Lung microvascular endothelial cell (primary cell): ENCODE results near the gene ZFR2. TPM values are rescaled to one million over a fixed set of nuclear protein-coding genes. Genes with fewer than 3 reads are reported as not detected.
"Not testable (repeated sequence)": the region's sequence is repeated elsewhere in the genome, so short reads cannot be mapped to it uniquely, and the experiment has no call there.

Source experiments
- DNase-seq, 2 donors: peaks; one replicate each; pipeline versions ENCODE4 v3.0.0 to v3.0.0-alpha.2; 2010; ENCODE audit warnings: low read depth in 2 of 2
- total RNA-seq: library from RNA; depleted of rRNA; stranded (reverse); fragments of >200 nt; gene quantifications from 2 replicates; pipeline ENCODE4 v1.2.1, GENCODE V29; 2014

ZFR2 gene
- total RNA-seq, 1 donor from 2014 or later: not detected

DNA sequence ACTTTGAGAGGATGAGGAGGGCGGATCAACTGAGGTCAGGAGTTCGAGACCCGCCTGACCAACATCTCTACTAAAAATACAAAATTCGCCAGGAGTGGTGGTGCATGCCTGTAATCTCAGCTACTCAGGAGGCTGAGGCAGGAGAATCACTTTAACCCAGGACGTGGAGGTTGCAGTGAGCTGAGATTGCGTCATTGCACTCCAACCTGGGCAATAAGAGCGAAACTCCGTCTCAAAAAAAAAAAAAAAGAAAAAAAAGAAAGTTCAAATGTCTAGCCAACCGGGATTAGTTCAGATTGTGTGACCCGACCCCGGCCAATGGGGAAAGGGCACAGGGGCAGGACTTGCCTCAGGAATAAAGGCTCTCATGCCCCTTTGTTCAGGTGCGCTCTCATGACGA is 5.9 kb upstream of the ZFR2 start:
- not testable (repeated sequence) for DNase-seq

DNA sequence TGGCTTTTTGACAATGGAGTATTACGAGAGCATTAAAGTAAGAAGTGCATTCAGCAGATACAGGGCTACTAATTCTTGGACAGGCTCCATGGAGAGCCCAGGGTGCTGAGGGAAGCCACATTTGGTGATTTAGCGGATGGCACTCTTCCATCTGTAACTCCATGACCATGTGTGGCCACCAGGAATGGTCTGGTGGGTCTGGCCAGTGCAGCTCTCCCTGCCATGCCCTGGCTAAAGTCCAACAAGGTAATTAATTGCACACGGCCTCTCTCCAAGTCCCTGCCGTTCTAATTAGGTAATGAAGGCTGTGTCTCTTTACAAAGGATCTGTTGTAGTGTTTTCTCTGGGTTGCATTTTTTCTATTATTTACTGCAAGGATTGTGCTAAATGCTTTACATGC is 4.3 kb upstream of the ZFR2 start:
- DNase-seq: no peak

DNA sequence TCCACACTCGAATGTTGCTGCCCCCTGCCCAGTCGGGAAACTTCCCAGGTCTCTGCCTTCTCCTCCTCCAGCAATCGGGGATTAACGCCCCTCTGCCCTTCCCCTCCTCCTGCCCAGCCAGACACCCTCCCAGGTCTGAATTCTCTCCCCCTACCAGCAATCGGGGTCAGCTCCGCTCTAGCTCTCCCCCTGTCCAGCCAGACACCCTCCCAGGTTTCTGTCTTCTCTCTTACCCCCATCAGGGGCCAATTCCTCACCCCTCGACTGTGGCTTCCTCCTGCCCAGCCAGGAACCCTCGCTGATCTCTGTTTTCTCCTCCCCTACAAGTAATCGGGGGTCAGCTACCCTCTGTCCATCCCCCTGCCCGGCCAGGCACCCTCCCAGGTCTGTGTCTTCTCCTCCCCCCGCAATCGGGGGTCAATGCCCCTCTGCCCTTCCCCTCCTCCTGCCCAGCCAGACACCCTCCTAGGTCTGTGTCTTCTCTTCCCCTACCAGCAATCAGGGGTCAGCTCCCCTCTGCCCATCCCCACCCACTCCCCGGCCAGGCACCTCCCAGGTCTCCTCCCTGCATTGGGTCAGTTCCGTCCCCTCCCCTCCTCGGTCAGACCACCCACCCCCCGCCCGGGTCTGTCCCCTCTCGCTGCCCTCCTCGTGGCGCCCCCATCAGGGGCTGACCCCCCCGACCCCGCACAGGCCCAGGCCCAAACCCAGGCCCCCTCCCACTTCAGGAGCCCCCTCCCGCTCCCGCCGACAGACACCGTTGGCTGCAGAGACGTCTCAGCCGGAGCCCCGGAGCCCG is 668 bp downstream of the ZFR2 start:
- DNase-seq: no peak

DNA sequence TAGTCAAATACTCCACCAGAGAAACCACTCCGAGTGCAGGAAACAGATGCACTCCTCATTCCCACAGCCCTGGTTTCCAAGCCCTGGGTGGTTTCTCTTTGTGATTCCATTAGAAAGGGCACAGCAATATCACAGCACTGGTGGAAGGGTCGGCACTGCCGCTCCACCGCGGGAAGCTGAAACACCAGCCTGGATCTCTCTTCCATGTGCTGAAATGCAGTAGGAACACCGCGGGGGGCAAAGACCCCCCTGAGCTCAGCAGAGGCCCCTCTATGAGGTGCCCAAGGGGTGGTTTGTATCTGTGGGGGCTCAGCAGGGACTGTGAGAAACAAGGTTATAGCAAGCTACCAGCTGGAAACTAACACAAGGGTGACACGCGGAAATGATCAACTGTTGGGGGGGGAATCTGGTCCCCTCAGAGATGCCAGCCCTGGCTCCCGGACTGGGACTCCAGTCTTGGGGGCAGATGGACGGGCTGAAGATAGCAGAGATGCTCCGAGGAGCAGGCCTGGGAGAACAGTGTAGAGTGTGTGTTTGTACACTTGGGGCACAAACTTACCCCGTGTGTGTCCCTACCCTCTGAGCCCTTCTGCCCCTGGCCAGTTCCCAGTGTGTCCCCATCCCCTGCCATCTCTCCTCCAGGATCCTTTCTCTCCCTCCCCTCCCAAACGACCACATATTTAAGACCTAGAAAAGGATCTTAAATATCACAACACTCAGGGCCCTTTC is 1.8 kb downstream of the ZFR2 start:
- DNase-seq: peak in 1 of 2 donors; percentile 70

DNA sequence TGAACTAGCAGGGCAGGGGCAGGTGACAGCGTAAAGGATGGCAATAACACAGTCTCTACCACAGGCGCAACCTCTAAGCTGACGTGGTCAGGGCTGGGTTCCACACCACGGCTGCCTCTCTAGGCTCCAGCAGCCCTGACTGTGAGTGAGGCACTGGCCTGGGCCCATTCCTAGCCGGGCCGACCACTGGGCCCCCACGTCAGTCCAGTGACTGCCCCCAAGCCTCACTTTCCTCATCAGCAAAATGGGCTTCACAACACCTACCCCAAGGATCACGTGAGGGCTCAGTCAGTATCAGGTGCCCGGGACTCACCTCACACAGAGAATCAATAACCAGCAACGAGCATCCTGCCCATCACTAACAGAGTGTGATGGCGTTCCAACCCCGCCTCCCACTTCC is 5.2 kb downstream of the ZFR2 start:
- DNase-seq: no peak

DNA sequence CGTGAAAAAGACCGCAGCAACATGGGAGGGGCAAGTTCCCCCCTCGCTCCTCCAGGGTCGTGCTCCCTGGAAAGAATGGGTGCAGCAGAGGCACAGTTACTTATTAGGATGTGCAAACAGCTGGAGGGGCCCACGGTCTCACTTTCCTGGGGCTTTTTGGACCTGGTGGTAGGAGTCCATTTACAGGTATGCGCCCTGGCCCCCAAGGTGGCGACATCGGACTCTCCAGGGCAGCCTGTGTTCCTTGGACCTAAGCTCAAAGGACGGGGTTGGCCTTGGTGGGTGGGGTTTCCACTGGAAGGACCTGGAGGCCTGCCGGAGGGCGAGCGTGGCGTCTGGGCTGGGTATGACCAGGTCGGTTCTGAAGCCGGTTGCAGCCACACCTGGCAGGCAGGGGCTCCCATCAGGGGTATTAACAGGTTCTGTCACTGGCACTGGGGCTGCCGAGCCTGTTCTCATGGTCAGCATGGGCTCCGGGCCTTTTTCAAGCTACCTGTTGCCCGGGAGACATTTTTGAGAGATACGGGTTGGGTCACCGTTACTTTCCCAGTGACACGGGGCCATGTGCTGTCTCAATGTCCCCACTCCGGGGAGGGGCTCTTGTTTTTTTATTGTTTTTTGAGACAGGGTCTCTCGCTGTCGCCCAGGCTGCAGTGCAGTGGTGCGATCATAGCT is 5.9 kb downstream of the ZFR2 start:
- DNase-seq: no peak

DNA sequence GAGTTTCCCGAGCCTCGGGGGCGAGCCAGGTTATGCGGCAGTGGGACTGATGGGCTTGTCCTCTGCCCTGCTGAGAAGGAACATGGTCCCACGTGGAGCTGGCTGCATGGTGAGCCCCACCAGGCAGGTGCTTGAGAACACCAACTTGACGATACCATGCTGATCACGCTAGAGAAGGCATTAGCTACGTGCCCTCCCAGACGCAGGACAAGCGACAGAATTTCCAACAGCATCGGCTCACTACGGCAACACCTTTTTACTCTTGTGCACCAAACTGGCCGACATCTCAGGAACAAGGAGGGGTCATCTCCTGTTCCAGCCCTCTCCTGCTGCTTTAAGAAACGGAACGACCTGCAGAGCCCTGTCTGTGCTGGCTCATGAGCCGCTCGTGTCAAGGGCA is 8.3 kb downstream of the ZFR2 start:
- no peak for DNase-seq

DNA sequence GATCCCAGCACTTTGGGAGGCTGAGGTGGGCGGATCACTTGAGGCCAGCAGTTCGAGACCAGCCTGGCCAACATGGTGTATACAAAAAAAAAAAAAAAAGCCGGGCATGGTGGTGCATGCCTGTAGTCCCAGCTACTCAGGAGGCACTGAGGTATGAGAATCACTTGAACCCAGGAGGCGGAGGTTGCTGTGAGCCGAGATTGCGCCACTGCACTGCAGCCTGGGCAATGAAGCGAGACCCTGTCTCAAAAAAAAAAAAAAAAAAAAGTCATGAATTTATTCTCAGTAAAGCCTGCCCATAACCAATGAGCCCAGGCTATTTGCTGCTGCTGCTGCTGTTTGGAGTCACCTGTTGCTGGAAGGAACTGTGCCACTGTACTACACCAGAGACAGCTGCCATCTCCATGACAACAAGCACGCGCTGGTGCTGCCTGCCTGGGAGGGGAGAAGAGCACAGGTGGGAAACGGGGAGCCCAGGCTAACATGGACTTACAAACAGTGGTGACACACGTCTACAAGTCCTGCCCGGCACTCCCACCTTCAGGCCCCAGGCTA is 11.3 kb downstream of the ZFR2 start:
- no peak for DNase-seq

DNA sequence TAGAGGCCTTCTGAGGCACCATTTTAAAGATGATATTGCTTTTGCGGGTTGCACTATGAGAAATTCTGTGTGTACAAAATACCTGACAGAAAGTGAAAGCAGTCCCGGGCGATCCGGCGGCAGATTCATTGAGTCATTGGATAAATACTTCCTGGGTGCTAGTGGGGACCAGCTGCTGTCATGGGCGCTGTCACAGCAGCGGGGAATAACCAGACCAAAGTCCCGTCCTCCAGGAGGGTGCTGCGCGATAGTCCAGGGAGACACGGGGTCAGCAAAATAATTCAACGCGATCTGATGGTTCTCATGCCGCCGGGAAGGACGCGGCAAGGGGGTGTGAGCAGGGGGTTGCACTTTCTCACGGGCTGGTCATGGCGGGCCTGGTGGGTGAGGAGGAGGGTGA is 13.5 kb downstream of the ZFR2 start:
- DNase-seq: no peak

DNA sequence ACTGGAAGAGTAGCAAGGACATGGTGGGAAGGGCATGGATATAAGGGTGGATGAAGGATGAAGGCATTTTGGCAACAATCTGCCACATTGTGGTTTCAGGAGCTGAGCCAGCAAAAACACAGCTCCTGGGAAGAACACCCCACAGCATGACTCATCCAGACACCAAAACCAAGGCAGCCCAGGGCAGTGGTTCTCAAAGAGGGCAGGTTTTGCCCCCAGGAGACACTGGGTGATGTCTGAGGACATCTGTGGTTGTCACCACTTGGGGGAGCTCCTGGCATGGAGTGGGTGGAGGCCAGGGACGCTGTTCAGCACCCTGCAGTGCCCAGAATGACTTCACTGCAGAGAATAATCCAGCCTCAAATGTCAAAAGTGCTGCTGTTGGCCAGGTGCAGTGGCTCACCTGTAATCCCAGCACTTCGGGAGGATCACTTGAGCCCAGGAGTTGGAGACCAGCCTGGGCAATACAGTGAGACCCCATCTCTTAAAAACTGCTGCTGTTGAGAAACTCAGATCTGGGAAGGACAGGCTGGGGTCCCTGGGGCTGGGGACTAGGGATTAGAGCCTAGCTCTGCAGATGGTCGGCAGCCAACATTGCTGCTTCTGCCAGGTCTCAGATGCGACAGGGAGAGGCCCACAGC is 16.1 kb downstream of the ZFR2 start:
- DNase-seq: peak; percentile 55 to 57

DNA sequence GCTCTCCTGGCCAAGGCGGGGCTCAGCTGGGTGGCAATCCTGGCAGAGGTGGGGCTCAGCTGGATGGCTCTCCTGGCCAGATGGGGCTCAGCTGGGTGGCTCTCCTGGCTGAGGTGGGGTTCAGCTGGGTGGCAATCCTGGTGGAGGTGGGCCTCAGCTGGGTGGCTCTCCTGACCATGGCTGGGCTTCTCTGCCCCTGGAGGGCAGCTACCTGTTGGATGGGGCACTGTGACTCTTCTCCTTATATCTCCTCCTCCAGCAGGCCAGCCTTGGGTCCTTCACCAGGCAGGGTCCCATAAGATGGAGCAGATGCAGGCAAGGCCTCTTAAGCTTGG is 16.7 kb downstream of the ZFR2 start:
- no peak for DNase-seq

DNA sequence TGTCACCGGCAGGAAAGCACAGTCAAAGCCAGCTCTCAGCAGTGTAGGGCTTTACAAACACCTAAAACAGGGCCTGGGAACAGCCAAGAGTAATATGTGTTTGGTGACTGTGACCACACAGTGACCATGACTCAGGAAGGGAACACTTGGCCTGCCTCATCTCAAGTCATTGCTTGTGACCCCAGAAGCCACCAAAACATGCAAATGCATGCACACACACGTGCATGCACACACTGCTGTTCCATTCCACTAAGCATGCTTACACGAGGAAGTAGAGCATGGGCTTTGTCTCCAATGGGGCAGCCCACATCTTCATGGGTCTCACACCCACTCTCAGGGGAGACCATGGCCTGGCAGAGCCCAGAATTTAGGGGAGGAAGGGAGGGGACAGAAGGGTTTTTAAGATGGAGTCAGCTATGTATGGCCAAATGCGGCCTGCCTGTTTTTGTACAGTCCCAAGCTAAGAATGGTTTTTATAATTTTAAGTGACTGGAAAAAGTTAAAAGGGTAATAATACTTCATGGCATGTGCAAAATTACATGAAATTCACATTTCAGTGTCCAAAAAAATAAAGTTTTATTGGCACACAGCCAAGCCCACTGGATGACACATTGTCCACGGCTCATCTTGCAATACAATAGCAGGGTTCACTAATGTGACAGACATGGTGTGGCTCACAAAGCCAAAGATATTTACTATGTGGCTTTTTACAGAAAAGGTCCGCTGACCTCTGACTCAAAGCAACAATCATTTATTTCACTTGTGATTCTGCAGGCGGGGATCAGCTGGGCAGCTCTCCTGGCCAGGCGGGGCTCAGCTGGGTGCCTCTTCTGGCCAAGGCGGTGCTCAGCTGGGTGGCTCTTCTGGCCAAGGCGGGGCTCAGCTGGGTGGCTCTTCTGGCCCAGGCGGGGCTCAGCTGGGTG is 17.3 kb downstream of the ZFR2 start:
- no peak for DNase-seq

DNA sequence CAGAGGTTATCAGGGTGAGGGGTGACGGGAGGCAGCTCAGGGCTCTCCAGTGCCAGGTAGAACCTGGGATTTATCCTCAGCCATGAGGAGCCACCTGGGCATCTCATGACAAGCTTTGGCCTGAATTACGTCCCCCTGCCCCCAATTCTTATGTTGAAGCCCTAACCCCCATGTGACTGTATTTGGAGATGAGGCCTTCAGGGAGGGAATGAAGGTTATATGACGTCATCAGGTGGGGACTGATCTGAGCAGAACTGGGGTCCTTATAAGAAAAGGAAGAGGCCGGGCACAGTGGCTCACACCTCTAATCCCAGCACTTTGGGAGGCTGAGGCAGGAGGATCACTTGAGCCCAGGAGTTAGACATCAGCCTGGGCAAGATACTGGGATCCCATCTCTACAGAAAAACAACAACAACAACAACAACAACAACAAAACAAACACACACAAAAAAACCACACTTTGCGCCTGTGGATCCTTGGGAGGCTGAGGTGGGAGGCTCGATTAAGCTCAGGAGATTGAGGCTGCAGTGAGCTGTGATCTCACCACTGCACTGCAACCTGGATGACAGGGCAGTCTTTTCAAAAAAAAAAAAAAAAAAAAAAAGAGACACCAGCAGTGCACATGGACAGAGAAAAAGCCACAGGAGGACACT is 18.4 kb downstream of the ZFR2 start:
- DNase-seq: no peak

DNA sequence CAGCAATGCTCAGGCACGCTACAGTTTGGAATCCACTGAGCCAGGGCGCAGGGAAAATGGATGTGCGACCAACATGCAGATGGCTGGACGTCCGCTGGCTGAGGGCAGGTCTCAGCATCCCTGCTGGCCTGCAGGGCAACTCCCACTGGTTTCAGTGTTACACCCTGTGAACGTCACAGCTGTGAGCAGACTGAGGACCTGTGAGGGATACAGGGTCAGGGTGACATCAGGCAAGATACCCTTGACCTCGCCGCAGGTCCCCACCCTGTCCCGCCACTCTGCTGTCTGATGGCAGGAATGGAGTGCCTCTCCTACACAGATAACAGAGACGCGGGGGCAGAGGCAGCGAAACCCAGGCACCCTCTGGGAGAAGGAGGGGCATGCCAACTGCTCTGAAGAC is 19.1 kb downstream of the ZFR2 start:
- no peak for DNase-seq

DNA sequence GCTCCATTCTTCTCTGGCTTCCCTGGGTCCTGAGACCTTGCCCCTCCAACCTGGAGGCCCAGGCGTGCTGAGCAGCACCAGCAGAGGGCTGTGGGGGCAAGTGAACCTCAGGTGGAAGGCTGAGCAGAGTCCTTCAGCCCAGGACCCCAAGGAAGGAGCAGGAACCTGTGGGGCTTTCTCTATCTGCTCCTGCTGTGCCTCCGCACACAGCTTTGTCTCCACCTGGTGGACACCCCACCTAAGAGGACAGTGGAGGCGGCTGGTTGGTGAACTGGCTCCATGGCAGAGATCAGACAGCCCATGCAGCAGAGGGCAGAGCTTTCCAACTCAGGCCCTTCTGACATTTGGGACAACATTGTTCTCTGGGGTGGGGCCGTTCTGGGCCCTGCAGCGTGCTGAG is 19.7 kb downstream of the ZFR2 start:
- DNase-seq: peak; percentile 39 to 67

DNA sequence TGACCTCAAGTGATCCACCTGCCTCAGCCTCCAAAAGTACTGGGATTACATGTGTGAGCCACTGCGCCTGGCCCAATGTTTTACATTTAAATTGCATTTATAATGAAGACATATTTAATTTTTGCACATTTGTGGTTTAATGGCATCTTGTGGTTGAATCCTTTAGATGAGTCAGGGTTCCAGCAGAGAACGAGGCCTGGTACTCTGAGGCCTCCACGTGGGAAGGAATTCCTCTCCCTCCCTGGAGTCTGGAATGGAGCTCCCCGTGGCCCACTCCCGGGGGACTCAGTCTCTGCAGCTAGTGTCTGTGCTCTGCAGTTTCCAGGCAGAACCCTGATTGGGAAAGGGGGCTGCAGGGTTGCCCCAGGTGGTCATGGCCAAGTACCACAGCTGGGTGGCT is 24.2 kb downstream of the ZFR2 start:
- DNase-seq: no peak

DNA sequence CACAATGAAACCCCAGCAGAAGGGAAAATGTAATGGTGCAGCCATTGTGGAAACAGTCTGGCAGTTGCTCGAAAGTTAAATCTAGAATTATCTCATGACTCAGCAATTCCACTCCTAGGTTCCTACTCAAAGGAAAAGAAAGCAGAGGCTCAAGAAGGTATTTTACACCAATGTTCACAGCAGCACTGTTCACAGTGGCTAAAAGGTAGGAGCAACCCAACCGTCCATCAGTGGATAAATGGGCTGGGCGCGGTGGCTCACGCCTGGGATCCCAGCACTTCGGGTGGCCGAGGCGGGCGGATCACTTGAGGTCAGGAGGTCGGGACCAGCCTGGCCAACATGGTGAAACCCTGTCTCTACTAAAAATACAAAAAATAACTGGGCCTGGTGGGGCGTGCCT is 25.9 kb downstream of the ZFR2 start:
- DNase-seq: no peak

DNA sequence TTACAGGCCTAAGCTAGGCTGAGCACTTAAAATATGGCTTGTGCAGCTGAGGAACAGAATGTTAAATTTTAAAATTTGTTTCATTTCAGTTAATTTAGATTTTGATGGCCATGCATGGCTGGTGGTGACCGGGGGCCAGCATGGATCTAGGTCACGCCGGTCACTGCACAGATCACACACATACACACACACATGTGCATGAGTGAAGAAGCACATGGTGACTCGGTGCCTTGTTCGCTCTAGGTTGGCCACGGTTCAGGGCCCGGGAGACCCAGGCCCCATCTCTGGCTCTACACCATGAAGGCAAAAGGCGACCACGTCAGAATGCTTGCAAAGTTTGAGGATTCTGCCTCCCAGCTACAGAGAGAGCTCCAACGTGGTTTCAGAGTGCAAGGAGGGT is 28.0 kb downstream of the ZFR2 start:
- no peak for DNase-seq

DNA sequence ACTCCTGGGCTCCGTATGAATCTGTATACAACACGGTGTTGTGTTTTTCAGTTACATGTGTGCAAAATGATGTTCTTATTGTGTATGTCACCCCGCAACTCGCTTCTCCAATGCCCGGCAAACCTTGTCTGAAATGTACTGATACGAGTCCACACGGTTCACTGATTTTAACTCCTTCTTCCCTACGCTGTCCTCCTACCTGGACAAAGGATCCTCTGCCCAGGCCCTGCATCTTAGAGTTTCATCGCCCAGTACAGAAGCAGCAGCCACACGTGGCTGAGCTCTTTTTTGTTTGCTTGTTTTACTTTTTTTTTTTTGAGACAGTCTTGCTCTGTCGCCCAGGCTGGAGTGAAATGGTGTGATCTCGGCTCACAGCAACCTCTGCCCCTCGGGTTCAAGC is 28.9 kb downstream of the ZFR2 start:
- DNase-seq: no peak

DNA sequence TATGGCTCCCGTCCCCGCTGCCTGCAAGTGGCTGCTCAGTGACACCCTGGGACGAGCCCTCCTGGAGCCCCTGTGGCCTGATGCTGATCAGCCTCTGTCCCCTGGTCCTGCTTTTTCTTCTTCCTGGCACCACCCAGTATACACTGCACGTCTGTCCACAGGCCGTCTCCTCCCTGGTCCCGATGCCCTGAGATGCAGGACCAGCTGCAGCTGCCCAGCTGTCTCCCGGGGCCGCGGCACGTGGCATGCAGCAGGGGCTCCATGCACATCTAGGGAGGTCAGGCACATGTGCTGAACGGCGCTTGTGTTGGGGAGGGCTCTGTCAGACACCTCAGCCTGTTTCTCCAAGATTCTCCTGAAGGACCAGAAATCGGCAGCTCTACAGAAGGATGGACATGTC is 30.2 kb downstream of the ZFR2 start:
- no peak for DNase-seq
